ENCODE results near the gene LTB.

GRCh38 chr6:31559606-31559957 lies 22.6 kb downstream of the LTB start:
- no peak for TF ChIP-seq CTCF (IDR thresholded peaks at IDR 0.05)
- no peak for TF ChIP-seq POLR2A (IDR thresholded peaks at IDR 0.05)
- TF ChIP-seq EP300 (IDR thresholded peaks at IDR 0.05): no peak
- no peak for TF ChIP-seq POLR2AphosphoS5 (IDR thresholded peaks at IDR 0.05)
